ENCODE results near the gene UROC1.

DNA sequence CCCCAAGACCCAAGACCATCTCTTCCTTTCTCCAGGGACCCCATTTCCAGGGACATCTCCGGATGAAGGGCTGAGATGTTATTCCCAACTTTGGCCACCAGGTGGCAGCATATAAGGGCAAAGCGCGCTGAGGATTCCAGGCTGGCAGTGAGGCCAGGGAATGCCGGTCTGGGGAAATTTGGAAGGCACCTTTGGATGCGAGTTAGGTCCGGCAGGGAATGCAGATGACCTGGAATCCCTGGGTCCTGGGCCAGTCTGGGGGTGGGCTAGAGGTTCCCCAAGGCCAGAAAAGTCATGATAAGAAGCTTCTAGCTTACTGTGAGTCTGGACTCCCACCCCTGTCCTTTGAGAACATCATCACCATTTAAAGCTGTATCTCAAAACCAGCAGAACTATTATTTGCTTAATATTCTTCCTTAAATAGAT lies 4.8 kb upstream of the UROC1 start:
- TF ChIP-seq, protein P1, sequence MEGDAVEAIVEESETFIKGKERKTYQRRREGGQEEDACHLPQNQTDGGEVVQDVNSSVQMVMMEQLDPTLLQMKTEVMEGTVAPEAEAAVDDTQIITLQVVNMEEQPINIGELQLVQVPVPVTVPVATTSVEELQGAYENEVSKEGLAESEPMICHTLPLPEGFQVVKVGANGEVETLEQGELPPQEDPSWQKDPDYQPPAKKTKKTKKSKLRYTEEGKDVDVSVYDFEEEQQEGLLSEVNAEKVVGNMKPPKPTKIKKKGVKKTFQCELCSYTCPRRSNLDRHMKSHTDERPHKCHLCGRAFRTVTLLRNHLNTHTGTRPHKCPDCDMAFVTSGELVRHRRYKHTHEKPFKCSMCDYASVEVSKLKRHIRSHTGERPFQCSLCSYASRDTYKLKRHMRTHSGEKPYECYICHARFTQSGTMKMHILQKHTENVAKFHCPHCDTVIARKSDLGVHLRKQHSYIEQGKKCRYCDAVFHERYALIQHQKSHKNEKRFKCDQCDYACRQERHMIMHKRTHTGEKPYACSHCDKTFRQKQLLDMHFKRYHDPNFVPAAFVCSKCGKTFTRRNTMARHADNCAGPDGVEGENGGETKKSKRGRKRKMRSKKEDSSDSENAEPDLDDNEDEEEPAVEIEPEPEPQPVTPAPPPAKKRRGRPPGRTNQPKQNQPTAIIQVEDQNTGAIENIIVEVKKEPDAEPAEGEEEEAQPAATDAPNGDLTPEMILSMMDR (IDR thresholded peaks at IDR 0.05) = peak; percentile 81 to 95 (median 88)
- TF ChIP-seq EP300 (IDR thresholded peaks at IDR 0.05) = no peak
